DMS53 treated with DMSO at 0.1 percent for 48 hours (cell line): ENCODE data around the gene TOR2A.

ENCODE experiments used
- DNase-seq: peaks from one replicate; lab custom pipeline; 2025; ENCODE audit not compliant: unreplicated experiment; lab: John Stamatoyannopoulos, UW

The TOR2A gene

DNA sequence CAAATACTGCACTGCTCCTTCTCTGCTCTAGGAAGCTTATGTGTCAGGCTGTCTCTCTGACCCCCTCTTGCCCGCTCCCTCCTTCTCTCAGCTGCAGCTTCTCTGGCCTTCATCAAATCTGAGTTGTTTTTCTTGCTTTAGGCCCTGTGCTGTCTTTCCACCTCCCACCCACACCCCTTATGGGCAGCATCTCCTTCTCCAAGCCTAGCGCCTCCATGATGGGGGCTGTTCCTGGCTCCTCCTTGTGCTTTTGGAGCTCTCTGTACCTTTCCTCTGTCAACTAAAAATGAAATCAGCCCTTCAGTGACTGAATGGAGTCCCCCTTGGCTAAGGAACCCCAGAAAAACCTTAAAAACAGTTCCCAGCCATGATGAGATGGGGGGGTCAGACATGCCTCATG lies 35.0 kb downstream of the TOR2A start:
- no peak for DNase-seq

DNA sequence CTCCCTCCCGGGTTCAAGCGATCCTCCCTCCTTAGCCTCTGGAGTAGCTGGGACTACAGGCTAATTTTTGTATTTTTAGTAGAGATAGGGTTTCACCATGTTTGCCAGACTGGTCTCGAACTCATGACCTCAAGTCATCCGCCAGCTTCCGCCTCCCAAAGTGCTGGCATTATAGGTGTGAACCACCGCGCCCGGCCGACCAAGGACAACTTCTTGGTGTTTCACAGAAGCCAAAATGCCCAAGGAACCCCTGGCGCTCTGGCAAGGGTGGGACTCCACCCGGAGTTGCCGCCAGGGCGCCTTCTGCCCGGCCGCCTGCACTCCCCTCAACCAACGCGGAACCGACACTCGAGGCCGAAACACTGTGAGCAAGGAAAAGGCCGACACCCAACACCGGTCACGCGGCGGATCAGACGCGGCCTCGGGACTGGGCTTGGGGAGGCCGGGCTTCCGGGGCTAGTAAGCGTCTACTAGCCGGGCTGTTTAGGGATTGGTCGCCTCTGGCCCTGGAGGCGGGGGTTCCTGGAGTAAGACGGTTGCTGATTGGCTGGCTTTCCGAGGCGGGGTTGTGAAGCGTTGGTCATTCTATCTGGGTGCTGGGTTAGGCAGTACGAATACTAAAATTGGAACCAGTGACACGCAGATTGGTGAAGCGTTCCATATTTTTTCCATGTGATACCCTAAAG lies 36.0 kb downstream of the TOR2A start:
- DNase-seq = peak; percentile 96

DNA sequence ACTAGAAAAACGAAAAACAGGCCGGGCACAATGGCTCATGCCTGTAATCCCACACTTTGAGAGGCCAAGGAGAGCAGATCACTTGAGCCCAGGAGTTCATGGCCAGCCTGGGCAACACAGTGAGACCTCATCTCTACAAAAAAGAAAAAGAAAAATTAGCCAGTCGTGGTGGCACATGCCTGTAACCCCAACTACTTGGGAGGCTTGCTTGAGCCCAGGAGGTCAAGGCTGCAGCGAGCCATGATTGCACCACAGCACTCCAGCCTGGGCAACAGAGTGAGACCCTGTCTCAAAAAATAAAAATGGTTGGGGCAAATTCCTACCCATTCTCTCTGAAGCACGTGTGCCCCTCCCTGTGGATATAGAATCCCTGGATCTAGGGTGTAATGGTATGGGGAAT lies 36.7 kb downstream of the TOR2A start:
- DNase-seq = no peak

DNA sequence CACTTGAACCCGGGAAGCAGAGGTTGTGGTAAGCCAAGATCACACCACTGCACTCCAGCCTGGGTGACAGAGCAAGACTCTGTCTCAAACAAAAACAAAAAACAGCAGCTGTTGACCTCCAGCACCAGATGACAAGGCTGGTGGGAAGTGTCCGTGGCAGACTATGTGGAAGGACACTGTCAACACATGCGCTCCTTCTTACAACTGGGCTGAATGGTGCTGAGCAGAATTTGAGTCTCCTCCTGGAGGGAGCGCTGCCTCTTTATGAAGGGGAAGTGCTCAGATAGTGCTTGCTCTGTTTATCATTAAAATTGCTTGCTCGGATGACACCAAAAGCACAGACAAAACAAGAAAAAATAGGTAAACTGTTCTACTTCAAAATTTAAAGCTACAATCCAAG lies 37.5 kb downstream of the TOR2A start:
- DNase-seq = no peak

DNA sequence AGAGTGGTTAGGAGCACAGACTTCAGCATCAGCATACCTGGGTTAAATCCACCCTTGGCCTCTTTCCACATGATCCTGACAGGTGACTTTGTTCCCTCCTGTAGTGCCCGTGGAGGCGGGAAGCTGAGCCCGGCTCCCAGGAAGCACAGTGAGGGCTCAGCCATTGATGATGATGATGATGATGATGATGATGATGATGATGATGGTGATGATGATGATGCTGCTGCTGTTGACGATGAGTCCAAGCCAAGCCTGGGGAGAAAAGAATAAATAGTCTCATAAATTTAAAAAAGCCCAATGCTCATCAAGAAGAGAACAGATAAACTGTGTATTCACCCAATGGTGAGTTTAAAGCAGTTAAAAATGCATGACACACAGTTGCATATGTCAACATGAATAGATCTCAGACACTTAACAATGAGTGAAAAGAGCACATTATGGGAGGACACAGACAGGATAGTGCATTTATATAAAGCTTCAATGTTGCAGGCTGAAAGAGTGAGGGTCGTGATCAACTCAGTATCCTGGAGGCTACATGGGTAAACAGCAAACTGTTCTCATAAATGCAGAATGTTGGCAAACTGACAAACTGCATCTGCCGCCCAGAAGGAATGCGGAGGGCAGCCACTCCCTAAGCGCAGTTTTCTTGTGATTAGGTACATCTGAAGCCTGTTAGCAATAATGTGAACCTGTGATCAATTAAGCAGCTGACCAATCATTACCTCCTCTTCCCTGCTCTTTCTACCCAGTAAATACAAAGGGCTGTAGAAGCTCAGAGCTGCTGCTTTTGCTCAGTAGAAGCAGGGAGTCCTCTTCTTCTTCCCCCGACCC lies 40.0 kb downstream of the TOR2A start:
- no peak for DNase-seq

DNA sequence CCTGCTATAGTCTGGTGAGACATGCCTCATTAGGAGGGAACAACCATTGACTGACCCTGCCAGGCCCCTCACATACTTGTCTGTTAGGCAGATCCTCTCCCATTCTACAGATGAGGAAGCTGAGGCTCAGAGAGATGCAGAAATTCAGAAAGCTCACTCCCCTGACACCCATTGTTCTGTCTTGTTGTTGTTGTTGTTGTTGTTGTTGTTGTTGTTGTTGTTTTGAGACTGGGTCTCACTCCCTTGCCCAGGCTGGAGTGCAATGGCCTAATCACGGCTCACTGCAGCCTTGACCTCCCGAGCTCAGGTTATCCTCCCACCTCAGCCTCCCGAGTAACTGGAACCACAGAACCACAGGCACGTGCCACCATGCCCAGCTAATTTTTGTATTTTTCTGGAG lies 41.4 kb downstream of the TOR2A start:
- DNase-seq = no peak

DNA sequence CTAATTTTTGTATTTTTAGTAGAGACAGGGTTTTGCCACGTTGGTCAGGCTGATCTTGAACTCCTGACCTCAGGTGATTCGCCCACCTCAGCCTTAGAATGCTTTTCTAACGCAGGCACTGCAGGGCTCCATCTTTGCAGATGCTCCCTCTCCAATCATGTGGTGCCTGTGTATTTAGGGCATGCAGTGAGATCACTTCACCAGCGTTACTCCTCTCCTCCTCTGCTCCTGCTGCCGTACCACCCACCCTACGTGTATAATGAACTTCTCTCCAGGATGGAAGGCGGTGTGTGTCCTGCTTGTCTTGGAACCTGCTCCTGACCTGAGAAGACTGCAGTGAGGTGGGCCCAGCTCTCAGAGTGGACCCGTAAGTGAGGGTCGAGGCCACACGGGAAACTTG lies 42.0 kb downstream of the TOR2A start:
- no peak for DNase-seq

DNA sequence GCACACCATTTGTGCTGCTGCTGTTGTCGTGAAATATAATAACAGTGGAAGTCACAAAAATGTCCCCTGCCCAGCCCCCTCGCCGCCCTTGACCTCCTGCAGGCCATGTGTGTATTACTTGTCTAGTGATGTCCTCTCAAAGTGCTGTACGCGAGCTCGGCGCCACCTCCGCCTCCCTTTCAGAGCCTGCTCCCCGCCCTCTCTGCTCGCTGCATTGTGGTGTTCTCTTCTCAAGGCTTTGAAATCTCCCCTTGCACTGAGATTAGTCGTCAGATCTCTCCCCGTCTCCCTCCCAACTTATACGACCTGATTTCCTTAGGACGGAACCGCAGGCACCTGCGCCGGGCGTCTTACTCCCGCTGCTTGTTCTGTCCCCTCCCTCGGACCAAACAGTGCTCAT lies 43.0 kb downstream of the TOR2A start:
- no peak for DNase-seq

GRCh38 chr9:127690735-127691134 lies 44.4 kb downstream of the TOR2A start:
- no peak for DNase-seq

DNA sequence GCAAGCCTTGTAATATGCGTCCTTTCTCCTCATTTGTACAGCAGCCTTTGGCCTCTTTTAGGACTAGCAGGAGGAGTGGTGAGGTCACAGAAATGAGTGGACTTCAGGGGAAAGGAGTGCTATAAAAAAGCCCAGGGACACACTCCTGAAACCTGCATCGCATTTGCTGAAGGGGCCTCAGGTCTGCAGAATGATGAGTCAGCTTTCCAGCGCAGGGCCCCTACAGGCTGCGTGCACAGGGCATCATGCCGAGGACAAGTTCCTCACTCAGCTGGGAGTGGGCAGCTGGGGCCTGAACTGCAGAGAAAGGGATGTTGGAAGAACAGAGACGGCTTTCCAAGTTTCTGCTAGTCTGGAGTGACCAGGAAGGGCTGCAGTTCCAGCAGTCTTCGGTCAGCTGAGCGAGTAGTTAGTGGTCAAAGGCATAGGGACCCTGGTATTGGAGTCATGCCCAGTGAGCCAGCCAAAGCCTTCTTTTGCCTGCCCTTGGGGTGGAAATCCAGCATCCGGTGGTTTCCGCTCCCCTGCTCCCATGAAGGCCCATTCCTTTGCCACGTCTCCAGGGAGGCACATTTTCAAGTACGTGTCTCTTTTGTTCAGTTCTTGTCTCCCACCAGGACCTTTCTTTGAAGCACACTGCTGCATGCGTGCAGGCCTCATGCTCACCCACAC lies 45.6 kb downstream of the TOR2A start:
- no peak for DNase-seq

- no peak for DNase-seq
Measured at GRCh38 chr9:127686461-127687393, 48.4 kb downstream of the TOR2A start.

GRCh38 chr9:127684576-127684975 lies 50.5 kb downstream of the TOR2A start:
- no peak for DNase-seq

GRCh38 chr9:127683723-127684122 lies 51.4 kb downstream of the TOR2A start:
- DNase-seq = no peak

GRCh38 chr9:127682351-127683136 lies 52.5 kb downstream of the TOR2A start:
- DNase-seq = no peak
